CD4-positive, alpha-beta T cell treated with Interleukin-6 for 4 hours (primary cell): Measurements from ENCODE around the gene DGKQ.
"Not testable (repeated sequence)": the region's sequence is repeated elsewhere in the genome, so short reads cannot be mapped to it uniquely, and the experiment has no call there.

Experiments used
- DNase-seq: peaks from one replicate; pipeline ENCODE4 v3.0.0-alpha.2; 2020; ENCODE audit warnings: mixed read lengths

The DGKQ gene

GRCh38 chr4:976016-976415, 2.6 kb upstream of the DGKQ start:
- not testable (repeated sequence) for DNase-seq

GRCh38 chr4:974668-975067, 1.3 kb upstream of the DGKQ start:
- no peak for DNase-seq

- peak; percentile 67 for DNase-seq
Observed at GRCh38 chr4:972651-973424, 531 bp downstream of the DGKQ start.

DNA sequence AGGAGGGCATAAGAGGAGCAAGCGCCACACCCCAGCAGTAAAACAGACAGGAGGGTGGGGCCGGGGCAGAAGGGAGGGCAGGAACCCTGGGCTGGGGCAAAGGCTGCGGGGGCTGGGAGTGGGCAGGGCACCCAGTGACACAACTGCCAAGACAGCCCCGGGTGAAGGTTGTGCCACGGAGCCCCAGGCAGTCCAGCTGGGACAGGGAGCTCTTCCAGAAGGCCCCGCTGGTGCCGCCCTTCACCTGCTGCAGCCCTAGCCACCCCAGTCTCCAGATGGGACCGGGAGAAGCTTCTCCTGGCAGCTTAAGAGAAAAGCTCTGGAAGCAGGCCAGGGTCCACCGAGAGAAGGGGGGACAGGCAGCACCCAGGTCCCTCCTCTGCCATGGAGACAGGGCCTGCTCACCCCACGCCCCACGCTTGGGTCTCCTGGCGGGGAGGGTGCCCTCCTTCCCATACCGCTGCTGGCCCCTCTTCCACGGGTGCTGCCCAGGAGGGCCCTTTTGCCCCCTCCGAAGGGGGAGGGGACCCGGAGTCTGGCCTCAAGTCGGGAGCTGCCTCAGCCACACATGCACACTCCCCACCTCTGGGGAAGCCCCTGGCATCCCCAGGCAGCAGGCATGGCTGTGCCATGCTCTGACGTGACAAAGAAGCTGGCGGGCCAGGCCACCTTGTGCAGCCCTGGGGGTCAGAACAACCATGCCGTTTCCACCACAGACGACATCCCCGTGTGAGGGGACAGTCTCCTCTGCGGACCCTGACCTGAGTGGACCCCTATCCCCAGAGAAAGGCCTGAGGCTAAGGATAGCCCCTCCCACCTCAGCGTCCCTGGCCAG, 1.5 kb downstream of the DGKQ start:
- DNase-seq = no peak

- DNase-seq = no peak
Observed at GRCh38 chr4:970854-971520, 2.4 kb downstream of the DGKQ start.

DNA sequence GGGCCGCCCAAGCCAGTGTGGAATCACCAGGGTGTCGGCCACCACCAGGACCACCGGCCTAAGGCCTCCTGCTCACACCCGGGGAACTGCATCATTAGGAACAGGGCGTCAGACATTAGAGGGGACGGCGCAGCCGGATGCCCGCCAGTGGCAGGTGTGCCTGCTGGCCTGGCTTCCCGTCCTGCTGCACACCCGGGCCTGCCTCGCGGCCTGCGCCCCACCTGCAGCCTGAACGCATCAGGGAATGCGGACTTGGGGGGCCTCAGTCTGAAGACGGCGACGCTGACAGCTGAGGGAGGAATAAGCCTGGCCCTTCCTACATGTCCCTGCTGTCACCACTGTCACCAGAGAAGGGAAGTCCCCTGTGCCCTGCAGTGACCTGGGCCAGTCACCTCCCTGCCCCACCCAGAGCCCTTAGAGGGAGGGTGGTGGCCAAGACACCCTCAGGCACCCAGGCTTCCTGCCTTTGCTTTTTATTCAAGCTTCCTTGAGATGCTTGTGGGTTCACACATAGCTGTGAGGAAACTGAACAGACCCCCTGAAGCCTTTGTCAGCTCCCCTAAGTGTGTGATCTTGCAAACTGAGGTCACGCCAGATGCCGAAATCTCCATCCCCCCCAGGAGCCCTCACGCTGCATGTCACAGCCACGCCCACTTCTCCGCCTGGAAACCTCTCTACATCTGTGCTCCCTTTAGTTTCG, 3.2 kb downstream of the DGKQ start:
- no peak for DNase-seq

DNA sequence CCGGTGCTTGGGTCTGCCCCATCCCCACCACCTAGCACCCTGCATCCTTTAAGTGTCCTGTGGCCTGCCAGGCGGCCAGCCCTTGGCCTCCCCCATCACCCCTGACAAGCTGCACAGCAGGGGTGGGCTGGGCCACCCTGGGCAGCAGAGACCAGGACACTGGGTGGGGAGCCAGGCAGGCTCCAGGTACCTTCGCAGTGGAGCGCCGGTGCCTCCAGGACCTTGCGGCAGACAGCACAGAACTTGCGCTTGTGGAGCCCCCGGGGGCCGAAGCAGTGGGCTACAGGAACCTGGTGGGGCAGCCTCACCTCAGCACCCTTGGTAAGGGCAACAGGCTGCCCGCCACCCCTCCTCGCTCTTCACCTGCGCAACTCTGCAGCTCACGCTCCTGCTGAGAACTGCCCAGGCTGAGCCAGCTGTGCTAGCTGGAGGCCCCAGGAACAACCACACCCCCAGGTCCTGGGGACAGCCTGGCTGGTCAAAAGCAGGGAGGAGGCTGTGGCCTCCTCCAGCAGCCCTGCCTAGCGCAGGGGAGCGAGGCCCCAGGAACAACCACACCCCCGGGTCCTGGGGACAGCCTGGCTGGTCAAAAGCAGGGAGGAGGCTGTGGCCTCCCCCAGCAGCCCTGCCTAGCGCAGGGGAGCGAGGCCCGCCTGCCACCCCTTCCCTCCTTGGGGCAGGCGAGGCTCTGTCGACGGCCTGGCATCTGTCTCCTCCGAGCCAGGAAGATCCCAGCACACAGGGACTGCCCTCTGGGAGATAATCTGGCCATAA, 4.6 kb downstream of the DGKQ start:
- no peak for DNase-seq

GRCh38 chr4:968221-968620, 5.1 kb downstream of the DGKQ start:
- no peak for DNase-seq

GRCh38 chr4:967113-968104, 6.0 kb downstream of the DGKQ start:
- no peak for DNase-seq

DNA sequence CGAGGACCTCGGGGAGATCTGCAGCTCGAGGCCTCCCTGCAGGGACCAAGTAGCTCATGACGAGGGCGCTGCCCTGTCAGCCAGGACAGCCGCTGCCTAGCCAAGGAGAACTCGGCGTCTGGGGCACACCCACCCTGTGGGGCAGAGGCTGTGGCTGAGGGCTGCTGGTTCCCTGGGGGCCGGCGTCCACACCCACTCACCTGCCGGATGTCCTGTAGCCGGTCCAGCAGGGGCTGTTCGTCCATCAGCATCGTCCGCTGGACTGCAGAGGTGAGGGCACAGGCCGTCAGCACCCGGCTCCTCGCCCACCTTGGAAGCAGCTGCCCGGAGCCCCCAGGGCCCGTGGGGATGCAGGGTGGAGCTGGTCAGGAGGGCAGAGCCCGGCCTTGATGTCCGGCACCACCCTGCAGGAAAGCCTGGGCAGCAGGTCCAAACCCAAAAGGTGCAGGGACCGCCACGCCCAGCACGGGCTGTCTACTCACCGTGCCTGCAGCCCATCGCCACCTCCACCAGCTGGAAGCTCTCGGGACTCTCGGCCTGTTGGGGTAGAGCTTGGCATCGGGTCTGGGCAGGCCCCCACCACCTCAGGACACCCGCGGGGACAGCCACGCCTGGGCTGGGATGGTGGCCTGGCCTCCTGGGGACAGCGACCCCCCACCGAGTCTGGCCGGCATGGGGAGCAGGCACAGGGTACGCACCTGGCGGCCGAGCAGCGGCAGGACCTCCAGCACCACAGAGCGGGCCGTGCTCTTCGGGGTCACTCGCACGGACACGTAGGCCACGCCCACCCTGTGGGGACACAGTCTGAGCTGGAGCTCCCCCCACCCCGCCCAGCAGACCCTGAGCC, 6.9 kb downstream of the DGKQ start:
- no peak for DNase-seq

GRCh38 chr4:965766-966134, 7.6 kb downstream of the DGKQ start:
- DNase-seq = no peak

GRCh38 chr4:965048-965765, 8.2 kb downstream of the DGKQ start:
- DNase-seq = no peak

GRCh38 chr4:964346-965025, 8.9 kb downstream of the DGKQ start:
- no peak for DNase-seq

GRCh38 chr4:963276-964225, 9.8 kb downstream of the DGKQ start:
- no peak for DNase-seq

DNA sequence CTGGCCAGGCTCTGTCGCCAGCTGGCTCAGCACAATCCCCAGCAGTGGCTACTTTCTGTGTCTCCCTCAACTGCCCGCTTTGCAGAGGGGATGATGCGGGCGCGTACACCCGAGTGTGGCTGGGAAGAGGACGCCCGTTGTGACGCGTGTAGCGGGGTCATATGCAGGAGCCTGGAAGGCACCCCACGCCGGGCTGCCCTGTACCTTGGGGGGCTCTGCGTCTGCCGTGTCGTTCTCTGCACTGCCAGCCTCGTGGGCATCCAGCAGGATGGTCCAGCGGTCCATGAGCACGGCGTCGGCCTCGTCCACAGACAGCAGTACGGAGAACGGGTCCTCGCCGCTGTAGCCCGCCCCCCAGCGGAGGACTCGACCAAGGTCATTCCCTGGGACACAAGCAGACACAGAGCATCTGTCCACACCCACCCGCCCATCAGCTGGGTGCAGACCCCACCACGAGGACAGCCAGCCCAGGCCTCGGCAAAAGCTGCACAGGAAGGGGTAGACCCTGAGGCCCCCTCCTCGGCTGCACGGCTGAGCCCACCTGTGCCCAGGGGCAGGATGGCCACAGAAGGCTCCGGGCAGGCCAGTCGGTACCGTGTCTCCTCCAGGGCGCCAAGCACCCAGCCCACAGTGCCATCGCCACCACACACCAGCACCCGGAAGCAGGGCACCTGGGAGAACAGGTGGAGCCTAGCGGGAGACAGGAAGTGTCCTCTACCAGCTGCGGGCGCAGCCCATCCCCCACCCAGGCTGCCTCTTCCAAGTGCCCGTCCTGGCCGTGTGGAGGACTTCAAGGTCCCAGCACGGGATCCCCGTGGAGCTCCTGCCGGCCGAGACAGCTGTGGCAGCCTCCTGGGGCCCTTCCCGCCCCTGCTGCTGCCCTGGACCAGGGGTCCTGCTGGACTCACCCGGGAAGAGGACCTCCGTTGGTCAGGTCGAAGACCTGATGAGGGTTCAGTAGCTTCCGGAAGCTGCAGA, 10.8 kb downstream of the DGKQ start:
- DNase-seq = no peak
